IPS-15b (cell line): ENCODE results near the gene MRRF.

Experiments
- H3K27me3 ChIP-seq: one replicate; pipeline ENCODE4 v1.6.1; 2013; ENCODE audit warnings: low read length; ENCODE audit not compliant: control insufficient read depth, insufficient read depth
- H3K36me3 ChIP-seq: one replicate; pipeline ENCODE4 v1.6.1; 2013; ENCODE audit warnings: low read length; ENCODE audit not compliant: control insufficient read depth, insufficient read depth
- H3K4me1 ChIP-seq: one replicate; pipeline ENCODE4 v1.6.1; 2013; ENCODE audit warnings: mild to moderate bottlenecking, low read length; ENCODE audit not compliant: control insufficient read depth, insufficient read depth
- H3K4me3 ChIP-seq: one replicate; pipeline ENCODE4 v1.5.1; 2013; ENCODE audit warnings: low read depth, low read length
- H3K9ac ChIP-seq: one replicate; pipeline ENCODE4 v1.6.1; 2013; ENCODE audit warnings: low read depth, mild to moderate bottlenecking, low read length
- H3K9me3 ChIP-seq: one replicate; pipeline ENCODE4 v1.6.1; 2013; ENCODE audit warnings: mild to moderate bottlenecking, low read length; ENCODE audit not compliant: control insufficient read depth, insufficient read depth

MRRF gene, protein sequence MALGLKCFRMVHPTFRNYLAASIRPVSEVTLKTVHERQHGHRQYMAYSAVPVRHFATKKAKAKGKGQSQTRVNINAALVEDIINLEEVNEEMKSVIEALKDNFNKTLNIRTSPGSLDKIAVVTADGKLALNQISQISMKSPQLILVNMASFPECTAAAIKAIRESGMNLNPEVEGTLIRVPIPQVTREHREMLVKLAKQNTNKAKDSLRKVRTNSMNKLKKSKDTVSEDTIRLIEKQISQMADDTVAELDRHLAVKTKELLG

DNA sequence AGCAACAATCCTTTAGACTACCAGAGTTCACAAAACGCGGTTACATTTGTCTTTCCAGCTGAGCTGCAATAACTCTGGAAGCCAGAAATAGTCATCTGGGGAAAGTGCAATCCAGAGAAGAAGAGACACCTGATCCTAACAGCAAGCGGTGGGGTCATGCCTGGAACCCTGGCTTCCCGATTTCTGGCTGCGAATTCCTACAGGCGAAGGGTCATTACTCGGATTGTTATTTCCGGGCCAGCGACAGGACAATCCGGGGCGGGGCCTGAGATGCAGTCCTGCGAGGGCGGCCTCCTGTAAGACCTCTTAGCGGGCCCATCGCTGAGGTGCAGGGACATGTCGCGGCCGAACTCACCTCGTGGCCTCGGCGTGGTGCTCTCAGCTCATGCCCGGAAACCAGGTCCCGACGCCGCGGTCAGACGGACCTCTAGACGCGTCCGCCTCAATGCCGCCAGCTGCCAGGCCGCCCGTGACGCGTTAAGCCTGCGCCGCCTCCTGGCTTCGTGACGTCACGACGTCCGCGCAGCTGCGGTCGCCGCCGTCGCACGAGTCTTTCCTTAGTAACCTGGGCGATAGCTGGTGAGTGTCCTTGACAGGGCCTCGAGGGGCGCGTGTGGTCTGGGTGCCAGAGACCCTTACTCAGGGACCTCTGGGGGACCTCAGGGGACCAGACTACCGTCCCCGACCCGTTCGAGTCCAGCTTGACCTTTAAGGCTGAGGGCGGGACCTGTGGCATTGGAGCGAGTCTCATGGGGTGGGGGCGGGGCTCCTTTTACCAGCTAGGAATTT, at the start of gene MRRF, which contains the start of gene RBM18:
TSS of gene MRRF (plus strand) at position 523 of the 789 bp plus-strand sequence. CDS start 6,010 bp downstream, outside the sequence.
TSS of gene RBM18 (minus strand) at position 481 of the 789 bp plus-strand sequence. CDS start 3,348 bp downstream, outside the sequence.
- Histone ChIP-seq H3K9me3 (no peaks in the 10 kb centered on the region), H3K9ac (peak within 1 kb of the TSS; percentile 71), H3K4me3 (peak within 1 kb of the TSS; percentile 93), H3K36me3 (no peaks in the 10 kb centered on the region), H3K4me1 (peaks cover 7% of the 10 kb centered on the region), H3K27me3 (no peaks in the 10 kb centered on the region)

DNA sequence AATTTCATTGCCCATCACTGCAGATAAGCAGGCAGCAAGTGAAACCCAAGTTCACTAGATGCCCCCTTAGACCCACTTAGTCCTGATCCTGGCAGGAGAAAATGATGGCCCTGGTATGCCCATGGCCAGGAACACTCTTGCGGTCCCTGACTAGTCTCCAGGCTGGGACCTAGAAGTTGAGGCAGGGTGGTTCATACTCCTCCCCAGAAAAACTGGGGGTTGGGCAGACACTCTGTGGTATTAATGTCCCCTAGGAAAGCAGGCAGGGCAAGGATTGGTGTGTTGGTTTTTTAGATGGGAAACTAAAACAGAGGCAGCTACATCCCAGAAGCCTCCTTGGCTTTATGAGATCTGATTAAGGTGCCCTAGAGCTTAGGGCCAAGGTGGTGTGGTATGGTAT, 49.0 kb upstream of the MRRF start:
- peaks cover 5% of the 10 kb centered on the region for H3K4me1 ChIP-seq
- H3K4me3 ChIP-seq = no peak overlapping the region
- no peaks in the 10 kb centered on the region for H3K9me3 ChIP-seq
- H3K9ac ChIP-seq = no peak overlapping the region
- H3K27me3 ChIP-seq = peaks cover 96% of the 10 kb centered on the region
- H3K36me3 ChIP-seq = no peaks in the 10 kb centered on the region

DNA sequence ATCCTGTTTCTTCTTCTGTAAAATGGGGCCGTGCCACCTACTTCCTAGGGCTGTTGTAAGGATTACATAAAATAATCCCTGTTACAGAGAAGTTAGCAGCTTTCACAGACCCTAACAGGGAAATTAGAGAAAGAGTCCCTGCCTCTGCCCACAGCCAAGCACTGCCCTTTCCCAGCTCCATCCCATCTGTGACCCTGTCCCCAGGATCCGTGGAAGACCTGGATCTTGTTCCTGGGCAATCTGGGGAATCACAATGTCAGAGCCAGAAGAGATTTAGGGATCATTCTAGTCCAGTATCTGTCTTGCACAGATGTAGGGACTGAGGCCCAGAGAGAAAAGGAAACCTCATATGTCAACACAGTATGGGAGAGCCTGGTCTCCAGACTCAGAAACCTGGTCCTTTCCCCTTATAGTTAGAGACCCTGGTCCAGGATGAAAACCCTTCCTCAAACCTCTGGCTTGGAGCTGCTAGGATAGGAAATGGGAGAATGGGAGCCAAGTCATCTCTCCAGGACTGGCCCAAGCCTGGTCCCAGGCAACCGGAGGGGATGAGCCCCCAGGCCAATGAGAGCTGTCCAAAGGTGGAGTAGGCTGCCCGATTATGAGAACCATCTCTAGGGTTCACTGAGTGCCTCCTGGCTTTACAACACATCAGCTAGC, 48.4 kb upstream of the MRRF start:
- Histone ChIP-seq H3K4me1 (peaks cover 8% of the 10 kb centered on the region), H3K9me3 (no peaks in the 10 kb centered on the region), H3K27me3 (peaks cover 94% of the 10 kb centered on the region), H3K36me3 (no peaks in the 10 kb centered on the region), H3K9ac (no peak overlapping the region), H3K4me3 (peak overlapping the region; percentile 35)

DNA sequence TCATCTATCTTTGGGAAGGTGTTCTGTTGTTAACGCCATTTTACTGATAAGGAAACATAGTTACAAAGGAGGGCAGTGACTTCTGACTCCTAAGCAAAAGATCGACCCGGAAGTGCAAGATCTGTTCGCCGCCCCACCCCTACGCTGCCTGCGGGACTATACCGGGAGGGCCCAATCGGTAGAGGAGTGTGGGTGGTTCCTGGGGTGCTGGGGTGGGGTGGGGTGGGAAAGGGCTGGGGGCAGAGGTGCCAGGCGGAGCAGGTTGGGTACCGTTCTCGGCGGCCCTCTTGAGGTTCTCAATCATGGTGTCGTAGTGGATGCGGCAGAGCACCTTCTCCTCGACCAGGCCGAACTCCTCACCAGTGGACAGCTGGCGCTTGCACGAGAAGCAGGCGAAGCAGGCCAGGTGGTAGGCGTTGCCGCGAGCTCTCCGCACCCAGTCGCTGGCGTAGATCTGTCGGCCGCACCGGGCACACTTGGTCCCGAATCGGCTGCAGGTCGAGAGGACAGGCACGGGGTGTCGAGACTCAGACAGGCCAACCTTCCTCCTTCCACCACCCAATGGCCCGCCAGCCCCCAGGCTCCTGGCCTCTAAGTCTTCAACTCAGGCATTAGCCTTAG, 47.8 kb upstream of the MRRF start:
- Histone ChIP-seq H3K27me3 (peaks cover 94% of the 10 kb centered on the region), H3K36me3 (no peaks in the 10 kb centered on the region), H3K9me3 (no peaks in the 10 kb centered on the region), H3K4me3 (peak overlapping the region; percentile 35), H3K9ac (no peak overlapping the region), H3K4me1 (peaks cover 9% of the 10 kb centered on the region)

DNA sequence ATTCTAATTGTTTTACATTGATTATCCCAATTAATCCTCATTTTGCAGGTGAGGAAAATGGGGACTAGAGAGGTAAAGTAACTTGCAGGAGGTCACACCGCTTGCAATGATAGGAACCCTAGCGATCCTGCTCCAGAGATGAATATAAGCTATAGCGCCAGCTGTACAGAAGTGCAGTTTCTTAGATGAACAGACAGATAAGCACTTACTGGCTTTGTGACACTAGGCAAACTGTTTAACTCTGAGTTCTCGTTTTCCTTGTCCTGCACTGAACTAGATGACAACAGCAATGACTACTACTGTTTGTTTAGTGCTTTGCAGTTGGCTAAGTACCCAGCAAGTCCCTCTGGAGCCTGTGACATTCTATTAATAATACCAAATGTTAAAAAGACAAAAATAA, 47.0 kb upstream of the MRRF start:
- peaks cover 94% of the 10 kb centered on the region for H3K27me3 ChIP-seq
- H3K4me1 ChIP-seq = peaks cover 10% of the 10 kb centered on the region
- H3K9ac ChIP-seq = no peak overlapping the region
- H3K4me3 ChIP-seq = peak overlapping the region; percentile 43
- no peaks in the 10 kb centered on the region for H3K9me3 ChIP-seq
- no peaks in the 10 kb centered on the region for H3K36me3 ChIP-seq

DNA sequence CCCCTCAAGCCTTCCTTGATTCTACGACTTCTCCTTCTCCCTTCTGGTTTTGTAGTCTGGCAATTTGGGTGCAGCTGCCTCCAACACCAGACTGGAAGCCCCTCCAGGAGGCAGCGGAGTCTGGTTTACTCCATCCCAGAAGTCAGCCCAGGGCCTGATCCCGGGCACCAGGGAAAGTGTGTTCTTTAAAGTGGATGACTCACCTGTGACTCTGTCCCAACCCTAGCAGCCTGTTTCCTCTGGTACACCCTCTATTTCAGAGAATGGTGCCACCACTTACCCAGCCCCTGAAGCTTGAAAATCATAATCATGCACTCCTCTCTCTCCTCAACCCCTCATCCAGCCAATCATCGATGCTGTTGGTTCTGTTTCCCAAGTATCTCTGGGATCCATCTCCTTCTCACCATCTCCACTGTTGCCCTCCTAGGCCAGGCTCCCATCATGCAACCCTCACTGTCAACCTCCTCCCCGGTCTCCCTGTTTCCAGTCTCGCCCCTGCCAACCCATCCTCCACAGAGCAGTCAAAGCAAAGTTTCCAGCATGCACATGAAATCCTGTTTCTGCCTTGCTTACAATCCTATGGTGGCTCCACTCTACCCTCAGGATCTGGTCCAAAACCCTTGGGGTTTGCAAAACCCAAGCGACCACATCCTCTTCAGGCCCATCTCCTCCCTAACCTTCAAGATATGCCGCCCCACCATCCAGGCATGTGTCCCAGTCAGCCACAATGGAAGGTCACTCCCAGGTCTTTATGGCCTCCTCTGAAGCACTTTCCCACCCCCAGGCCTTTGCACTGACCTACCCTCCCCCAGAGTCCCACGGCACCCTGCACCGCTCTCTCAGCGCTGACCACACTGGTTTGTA, 46.4 kb upstream of the MRRF start:
- peak overlapping the region; percentile 43 for H3K4me3 ChIP-seq
- H3K27me3 ChIP-seq = peaks cover 94% of the 10 kb centered on the region
- H3K9me3 ChIP-seq = no peaks in the 10 kb centered on the region
- no peak overlapping the region for H3K9ac ChIP-seq
- peaks cover 10% of the 10 kb centered on the region for H3K4me1 ChIP-seq
- no peaks in the 10 kb centered on the region for H3K36me3 ChIP-seq

DNA sequence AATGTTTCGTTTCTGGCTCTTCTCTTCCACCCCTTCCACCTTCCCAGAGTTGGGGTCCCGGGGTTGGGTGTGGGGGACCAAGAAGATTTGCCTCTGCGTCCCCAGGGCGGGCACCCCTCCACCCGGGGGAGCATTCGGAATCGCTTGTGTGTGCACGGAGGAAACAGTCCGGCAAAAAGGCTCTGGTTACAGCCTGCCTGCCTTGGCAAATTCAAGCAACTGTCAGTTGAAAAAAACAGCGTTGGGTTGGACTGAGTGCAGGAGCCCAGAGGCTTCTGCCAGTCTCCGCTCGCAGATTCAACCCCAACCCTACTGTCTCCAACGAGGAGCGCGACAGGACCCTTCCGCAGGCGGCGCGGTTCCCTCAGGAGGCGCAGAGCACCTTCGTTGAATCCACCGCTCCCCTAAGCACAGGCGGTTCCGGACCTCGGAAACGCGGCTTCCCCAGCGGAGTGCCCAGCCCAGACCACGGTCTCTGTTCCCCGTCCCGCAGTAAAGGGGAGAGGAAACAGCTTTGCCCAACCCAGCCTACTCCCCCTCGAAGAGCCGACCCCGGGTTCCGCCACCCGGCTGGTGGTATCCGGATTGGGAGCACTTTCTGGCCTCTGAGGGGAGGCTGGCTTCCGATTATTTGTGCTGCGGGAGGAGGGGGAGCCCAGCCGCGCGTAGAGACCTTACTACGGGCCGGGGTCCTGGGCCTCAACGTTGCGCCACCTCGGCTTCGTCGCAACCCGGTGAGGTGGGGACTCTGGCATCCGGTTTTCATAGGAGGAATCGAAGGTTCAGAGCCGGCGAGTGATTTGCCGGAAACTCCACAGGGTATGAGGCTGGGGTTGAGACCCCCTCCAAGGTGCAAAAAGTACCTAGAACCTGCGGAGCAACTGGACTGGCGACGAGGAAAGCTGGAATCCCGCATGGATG, 45.5 kb upstream of the MRRF start:
- peak overlapping the region; percentile 43 for H3K4me3 ChIP-seq
- peaks cover 99% of the 10 kb centered on the region for H3K27me3 ChIP-seq
- no peaks in the 10 kb centered on the region for H3K9me3 ChIP-seq
- H3K9ac ChIP-seq = no peak overlapping the region
- peaks cover 10% of the 10 kb centered on the region for H3K4me1 ChIP-seq
- no peaks in the 10 kb centered on the region for H3K36me3 ChIP-seq

GRCh38 chr9:122219856-122220672, 44.6 kb upstream of the MRRF start:
- peaks cover 99% of the 10 kb centered on the region for H3K27me3 ChIP-seq
- H3K9me3 ChIP-seq = no peaks in the 10 kb centered on the region
- H3K4me3 ChIP-seq = peak overlapping the region; percentile 43
- peaks cover 10% of the 10 kb centered on the region for H3K4me1 ChIP-seq
- H3K36me3 ChIP-seq = no peaks in the 10 kb centered on the region
- no peak overlapping the region for H3K9ac ChIP-seq

- H3K4me1 ChIP-seq = peaks cover 10% of the 10 kb centered on the region
- peaks cover 99% of the 10 kb centered on the region for H3K27me3 ChIP-seq
- H3K36me3 ChIP-seq = no peaks in the 10 kb centered on the region
- H3K9ac ChIP-seq = no peak overlapping the region
- no peaks in the 10 kb centered on the region for H3K9me3 ChIP-seq
- peak overlapping the region; percentile 43 for H3K4me3 ChIP-seq
These were observed 44.0 kb upstream of the MRRF start for GRCh38 chr9:122220673-122221182.
